Activated CD4-positive, CD25-positive, alpha-beta regulatory T cell treated with anti-CD3 and anti-CD28 coated beads, Interleukin-2, amount 50 U/mL, for 72 hours (primary cell): Measurements from ENCODE around the gene NUDT14.

Experiments used
- DNase-seq: peaks from one replicate; pipeline ENCODE4 v3.0.0; 2021

NUDT14 gene

DNA sequence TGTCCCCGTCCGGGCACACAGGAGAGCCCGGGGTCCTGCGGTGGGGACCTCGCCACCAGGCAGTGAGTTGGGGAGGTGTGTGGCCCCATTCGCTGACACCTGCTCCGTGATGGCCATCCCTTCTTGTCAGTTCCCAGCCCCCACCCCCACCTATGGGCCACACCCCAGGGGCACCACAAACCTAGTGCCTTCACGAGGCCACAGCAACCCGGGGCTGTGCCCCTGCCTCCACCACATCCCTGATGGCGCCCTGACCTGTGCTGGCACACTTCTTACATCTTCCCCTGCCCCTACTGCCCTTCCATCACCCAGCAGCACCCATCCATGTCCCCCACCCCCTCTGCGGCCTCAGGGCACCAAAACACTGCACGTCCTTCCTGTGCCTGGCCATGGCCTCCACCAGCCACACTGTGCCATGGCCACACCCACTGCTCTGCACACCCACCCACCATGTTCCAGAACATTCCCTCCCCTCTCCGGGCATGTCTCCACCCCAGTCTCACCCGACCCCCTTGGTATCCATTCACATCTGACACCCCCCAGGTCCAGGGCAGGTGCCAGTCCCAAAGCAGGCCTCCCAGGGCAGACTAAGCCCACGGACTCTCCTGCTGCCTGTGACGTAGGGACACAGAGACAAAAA, 37.0 kb downstream of the NUDT14 start:
- DNase-seq: no peak

DNA sequence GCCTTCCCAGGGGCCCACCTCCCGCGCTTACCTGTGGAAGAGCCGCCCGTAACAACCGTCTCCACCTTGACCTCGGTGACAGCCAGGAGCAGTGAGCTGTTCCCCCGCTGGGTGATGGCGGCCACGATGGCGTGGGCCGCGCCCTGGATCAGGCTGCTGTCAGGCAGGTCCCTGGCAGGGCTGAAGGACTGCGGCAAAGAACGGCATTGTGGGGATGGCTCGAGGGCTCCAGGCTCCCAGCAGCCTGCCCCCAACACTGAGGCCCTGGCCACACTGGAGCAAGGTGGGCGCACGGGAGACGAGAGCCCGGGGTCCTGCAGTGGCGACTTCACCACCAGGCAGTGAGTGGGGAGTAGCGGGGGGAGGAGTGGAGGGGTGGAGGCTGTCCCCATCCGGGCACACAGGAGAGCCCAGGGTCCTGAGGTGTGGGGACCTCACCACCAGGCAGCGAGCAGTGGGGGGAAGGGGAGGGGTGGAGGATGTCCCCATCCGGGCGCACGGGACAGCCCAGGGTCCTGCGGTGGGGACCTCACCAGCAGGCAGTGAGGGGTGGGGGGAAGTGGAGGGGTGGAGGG, 37.6 kb downstream of the NUDT14 start:
- no peak for DNase-seq

DNA sequence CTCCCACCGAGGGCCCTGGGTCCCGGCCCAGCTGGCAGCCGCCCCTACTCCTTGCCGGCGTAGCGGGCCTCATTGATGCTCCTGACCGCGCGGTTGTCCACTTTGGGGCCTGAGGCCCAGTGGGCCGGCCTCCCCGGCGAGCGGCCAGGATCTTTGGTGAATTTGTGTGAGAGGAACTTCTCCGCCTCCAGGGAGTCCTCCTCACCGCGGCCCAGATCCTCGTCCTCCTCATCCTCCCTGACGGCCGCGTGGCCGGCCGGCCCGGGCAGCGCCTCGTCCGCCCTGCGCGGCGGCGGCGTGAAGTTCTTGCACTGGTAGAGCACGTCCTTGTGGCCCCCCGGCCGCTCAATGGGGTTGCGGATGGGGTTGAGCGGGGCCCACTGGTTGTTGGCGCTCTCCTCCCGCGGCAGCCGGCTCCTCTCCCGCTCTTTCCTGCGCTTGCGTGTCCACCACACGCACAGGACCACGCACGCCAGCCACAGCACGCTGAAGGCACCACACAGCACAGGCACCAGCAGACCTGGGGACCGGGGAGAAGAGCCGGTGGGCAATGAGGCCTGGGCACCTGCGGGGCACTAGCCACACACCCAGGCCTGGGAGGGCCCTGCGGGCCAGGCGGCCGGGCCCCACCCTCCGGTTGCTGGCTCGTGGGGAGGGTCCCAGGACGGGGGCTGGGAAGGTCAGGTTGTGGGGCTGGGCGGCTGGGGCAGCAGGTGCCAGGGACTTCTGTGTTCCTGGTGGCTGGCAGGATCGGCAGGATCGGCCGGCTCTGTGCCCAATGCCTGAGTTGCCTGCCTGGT, 38.3 kb downstream of the NUDT14 start:
- DNase-seq: no peak

DNA sequence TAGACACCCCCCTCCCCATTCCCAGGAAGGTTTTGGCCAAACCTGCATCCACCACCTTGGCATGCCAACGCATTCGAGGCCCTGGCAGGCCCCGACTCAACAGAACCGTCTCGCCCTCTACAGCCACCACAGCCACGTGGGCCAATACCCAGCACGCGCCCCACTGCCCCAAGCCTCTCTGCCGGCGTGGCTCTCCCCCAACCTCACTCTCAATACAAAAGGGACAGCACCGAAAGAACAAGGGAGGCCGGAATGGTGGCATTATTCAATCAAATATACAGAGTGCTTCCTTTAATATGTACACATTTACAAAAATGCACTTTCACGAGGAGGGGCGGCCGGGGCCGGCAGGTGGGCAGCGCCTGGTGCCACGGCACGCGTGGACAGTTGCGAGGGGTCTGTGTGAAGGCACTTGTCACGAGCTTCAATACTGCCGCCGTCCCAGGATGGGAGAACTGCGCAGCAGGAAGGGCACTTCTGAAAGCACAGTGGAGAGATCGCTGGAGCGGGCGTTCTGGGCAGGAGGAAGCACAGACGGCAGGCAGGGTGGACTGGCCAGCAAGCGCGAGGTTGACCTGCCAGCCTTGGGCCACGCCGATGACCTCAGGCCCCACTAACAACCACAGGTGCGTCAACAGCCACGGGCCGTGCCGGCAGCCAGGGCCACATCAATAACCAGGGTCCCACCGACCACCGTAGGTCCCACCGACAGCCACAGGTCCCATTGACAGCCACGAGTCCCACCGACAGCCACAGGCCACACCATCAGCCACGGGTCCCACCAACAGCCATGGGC, 39.4 kb downstream of the NUDT14 start:
- DNase-seq: no peak

DNA sequence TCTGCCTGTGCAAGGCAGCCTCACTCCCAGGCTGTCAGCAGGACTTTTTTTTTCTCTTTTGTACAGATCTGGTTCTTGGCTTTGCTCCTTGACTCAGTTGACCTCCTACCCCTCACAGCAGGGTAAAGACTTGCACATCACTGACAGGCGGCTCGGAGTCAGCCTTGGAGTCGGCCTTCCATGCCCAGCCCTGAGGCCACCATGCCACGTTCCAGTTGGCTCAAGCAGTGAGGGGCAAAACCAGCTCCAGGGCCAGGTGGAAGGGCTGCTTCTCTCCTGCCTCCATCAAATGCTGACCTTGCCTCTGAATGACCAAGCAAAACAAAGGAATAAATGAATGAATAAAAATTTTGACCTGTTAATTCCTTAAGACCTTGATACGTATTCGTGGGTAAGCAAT, 40.1 kb downstream of the NUDT14 start:
- no peak for DNase-seq

DNA sequence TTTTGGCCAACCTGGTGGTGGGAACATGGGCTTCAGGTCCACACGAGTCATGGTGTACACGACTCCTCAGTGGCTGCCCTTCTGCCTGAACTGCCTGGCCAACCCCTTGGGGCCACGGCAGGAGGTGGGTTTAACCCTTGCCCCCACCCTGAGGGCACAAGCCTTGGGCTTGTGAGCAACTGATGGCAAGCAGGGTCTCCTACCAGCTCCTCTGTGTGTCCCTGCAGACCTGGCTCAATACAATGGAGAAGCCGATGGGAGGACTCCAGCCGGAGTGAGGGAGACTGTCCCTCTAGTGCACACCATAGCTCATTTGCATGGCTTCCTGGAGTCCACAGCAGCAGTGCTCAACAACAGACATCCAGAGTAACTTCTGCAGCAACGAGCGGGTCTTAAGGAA, 40.5 kb downstream of the NUDT14 start:
- DNase-seq: no peak

DNA sequence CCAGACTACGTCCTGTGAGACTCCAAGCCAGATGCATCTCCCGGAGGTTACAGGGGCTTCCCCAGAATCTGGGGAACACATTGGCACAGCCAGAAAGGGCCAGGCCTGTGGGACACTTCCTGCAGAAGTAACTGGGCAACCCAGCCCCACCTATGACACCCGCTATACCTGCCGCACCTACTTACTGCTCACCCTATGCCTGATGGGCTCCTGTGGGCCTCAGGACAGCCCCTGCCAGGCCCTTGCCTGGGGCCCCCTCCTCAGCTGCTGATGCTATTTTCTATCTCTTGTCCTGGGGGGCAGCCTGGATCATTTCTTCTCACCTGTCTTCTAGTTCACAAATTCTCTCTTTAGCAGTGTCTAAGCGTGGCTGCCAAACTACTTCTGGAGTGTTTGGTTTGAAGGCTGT, 41.3 kb downstream of the NUDT14 start:
- no peak for DNase-seq

DNA sequence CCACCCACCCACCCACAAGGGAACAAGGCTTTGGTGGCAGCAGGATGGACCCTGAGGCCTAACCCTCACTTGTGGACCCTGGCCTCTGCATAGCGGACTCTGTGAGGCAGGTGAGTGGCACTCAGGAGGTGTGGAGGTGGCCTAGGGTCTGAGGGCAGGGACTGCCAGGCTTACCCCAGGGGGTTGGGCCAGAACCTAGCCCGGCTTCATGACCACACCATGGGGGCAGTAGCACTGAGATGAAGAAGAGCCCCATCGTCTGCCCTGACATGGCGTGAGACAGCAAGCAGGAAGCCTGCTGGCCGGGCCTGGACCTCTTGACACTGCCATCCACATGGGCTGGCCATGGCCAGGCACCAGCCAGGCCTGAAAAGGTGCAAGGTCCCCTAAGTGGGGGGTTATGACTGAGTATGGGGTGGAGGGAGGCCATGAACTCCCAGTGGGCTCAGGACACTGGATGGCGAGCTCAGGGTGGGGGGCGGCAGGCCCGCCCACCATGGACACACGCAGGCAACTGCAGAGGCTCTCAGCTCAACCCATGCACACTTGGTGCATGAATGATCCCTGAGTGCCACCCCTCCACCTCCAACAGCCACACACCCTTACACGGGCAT, 41.8 kb downstream of the NUDT14 start:
- DNase-seq: no peak

DNA sequence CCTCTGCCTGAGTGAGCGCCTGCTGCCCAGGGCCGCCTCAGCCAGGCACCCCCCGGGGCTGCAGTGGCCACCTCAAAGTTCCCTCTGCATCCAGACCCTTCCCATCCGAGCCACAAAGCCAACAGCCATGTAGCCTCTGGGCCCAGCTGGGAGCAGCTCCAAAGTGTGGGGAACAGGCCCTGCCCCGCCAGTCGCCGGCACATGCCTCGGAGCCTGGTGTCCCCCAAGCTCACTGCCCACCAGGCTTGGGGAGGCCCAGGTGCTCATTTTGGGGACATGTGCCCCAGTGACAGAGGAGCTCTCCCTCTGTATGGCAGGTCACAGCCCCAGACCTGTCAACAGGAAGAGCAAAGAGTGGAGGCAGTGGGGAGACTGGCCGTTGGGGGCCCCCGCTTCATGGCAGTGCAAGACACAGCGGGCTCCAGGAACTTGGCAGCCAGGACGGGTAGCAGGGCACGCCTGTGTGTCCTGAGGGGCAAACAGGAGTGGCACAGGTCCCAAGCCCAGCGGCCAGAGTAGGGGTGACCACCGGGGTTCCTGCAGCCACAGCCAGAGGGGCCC, 42.5 kb downstream of the NUDT14 start:
- no peak for DNase-seq

DNA sequence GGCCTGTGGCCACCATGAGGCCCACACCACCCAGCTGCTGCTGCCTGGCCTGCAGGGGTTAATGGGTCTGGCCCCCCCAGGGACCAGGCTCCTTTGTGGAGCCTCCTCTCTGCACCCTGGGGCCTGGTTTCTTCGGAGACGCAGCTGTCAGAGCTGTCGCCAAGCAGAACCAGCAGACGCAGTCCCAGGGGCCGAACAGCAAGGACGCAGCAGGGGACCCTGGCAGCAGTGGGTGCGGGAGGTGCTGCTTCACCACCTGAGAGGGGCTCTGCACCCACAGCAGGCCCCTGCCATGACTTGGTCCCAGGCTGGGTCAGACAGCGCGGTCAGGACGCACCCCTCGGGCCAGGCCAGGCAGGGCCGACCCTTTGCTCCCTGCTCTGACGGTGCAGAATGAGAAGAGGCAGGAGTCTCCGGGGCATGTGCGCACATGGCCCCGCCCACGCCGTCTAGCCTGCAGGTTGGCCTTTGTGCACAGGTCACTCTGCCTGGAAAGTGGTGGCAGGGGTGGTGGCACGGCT, 43.0 kb downstream of the NUDT14 start:
- DNase-seq: no peak

DNA sequence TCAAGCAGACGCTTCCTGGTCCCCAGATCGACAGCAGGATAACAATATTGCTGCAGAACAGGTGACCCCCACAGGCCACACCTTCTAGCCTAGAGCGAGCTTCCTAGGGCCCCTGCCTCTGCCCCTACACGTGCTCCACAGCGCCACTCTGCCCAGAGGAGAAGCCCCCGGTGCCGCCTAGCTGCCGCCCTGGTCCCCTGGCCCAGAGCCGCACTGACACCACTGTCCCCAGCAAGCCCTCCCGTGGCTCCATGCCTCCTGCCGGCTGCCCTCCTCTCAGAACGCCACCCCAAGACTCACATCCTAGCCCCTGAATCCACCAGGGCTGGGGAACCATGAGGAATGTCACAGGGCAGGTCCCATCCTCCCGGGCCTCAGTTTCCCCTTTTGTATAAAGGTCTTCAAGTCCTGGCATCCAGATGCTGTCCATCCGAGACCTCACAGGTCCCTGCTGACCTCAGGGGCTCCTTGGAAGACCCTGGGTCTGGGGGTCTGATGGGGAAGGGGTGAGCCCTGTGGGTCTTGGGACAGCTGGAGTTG, 43.6 kb downstream of the NUDT14 start:
- no peak for DNase-seq

DNA sequence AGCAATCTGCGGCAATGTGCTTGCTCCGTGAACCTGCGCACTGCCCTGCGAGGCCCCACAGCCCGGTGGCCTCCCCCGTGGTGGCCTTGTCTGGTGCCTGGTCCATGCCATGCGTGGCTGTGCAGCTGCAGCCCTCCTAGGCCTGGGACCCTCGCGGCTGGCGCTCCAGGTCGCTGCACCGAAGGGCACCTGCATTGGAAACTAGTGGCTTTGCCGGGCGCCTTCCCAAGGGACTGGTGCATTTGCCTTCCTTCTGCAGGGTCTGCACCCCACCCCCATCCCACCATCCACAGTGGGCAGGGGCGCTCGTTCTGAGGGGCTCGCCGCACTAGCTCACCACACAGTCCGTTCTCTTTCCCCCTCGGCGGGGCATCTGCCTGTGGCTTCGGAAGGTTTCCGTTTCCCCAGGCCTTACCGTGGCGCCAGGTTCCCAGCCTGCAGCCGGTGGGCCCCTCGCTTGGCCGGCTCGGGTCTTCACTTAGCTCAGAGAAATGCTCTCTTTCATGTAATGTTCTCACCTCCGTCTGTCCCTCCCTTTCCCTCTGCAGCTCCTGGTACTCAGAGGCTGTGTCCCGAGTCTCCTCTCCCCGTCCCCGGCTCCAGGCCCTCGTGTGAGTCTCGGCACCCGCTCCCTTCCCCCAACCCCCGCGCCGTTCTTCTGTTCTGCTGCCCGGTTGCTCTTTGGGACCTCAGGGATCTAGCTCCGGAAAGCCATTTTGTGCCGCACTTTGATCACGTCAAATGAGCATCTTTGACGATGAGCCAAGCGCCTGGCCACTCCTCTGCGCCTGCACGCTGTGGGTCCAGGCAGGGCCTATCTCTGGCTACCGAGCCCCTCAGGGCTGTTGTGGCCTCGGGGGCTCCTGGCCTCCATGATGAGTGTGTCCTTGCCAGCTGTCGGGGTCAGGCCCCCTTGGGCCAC, 44.5 kb downstream of the NUDT14 start:
- DNase-seq: no peak

DNA sequence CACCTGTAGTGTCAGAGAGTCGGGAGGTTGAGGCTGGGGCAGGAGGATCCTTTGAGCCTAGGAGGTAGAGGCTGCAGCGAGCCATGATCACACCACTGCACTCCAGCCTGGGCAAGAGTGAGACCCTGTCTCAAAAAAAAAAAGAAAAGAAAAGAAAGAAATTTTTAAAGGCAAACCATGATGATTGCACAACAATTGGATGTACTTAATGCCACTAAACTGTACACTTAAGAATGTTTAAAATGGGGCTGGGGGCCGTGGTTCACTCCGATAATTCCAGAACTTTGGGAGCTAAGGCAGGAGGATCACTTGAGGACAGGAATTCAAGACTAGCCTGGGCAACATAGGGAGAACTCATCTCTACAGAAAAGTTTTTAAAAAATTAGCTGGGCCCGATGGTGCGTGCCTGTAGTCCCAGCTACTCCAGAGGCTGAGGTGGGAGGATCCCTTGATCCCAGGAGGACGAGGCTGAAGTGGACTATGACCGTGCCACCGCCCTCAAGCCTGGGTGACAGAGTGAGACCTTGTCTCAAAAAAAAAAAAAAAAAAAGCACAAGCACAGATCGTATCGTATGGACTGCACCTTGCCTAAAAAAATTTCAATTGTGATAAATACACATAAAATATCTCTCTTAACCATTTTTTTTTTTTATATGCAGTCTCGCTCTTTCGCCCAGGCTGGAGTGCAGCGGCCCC, 45.3 kb downstream of the NUDT14 start:
- no peak for DNase-seq

DNA sequence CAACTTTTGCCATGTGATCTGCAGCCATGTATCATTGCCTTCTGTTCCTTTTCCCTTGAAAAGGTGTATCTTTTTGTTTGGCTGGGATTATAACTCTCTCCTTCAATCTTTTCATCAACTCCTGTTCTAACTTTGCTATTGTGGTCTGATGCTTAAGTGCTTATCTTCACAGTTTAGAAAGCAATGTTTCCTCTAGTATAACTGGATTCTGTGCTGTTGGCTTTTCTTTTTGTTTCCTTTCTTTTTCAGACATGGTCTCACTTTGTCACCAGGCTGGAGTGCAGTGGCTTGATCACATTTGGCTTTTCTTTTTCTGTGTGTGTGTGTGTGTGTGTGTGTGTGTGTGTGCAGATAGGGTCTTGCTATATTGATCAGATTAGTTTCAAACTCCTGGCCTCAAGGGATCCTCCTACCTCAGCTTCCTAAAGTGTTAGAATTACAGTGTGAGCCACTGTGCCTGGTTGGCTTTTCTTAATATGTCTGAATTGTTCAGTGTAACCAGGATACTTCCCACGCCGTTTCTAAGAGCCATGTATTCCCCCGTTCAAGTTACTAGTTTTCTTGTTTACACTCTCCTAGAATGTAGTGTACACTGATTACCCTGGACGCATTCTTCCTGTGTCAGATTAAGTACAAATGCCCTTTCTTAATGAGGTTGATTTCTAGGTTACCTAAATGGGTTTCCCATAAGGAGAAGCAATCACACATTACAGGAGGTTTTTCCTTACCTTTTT, 48.0 kb downstream of the NUDT14 start:
- DNase-seq: no peak

DNA sequence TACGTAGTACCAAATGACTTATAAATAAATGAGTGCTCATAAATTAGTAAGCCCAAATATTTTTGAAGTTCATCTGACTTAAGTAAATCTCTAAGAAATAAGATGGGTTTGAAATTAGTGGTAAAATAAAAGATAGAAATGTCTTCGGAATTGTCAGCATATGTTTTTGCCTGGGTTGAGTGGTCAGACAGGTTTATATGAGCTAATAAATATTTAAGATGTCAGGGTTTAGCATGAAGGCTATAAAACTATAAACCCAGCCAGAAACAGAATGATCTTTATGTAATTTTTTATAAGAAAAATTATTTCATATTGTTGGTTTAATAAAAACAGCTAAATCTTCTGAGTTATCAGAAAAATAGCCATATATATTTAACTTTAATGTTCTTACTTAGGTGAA, 49.9 kb downstream of the NUDT14 start:
- DNase-seq: no peak

DNA sequence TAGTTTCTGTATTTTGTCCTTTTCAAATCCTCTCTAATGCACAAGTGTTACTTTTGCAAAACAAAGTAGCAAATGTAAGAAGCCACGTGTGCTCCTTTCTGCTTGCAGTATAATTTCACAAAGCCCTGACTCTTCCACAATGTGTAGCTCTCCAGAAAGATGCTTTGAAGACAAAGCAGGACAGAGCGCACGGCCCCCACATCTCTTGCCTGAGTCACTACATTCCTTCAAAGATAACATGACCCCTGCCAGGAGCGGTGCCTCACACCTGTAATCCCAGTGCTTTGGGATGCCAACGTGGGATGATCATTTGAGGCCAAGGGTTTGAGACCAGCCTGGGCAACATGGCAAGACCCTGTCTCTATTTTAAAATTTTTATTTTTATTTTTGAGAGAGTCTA, 53.1 kb downstream of the NUDT14 start:
- DNase-seq: no peak

DNA sequence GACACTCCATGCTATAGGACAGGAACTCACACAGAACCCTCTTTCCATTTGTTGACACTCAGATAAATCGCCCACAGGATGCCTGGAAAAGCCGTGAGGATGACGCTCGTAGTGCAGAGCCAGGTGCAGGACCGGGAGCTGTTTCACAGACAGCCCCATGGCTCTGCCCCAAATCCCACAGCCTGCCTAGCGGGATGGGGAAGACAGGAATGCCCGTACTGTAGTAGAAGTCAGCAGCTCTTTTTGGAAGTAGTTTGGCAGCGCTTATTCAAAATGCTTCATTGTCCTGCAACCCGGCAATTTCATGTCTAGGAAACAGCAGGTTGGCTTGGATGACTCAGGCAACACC, 54.2 kb downstream of the NUDT14 start:
- DNase-seq: no peak

DNA sequence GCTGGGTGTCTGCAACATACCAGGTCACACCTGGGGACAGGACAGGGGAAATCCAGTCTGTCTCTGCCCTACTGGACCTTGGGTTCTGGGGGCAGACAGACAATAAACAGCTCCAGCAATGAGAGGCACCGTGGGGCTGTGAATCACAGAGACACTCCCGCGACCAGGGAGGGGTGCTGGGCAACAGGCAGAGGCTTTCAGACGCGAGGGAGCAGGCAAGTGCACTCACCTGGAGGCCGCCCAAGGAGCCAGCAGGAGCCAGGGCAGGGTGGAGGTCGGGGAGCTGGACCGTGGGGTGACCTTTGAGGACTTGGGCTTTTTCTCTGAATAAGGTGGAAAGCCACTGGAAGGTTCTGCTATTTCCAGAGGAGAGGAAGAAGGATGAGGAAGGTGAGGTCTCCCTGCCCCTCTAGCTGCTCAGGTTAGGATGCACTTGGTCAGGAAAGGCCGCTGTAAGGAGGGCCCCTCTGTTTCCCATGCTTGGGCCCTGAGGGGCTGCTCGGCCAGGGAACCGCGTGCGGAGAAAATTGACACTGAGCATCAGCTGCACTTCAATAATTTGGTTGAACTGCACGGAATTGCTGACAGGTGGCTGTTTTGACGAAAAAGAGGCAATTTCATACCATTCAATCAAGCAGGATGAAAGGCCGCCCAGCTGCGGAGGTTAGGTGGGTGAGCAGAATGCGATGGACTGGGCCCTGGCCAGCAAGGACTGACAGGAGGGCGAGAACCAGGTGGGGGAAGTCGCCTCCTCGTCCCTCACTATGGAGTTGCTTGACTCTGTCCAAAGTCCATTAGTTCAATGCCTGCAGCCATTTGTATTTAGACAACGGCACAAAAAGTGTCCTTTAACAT, 54.8 kb downstream of the NUDT14 start:
- no peak for DNase-seq

DNA sequence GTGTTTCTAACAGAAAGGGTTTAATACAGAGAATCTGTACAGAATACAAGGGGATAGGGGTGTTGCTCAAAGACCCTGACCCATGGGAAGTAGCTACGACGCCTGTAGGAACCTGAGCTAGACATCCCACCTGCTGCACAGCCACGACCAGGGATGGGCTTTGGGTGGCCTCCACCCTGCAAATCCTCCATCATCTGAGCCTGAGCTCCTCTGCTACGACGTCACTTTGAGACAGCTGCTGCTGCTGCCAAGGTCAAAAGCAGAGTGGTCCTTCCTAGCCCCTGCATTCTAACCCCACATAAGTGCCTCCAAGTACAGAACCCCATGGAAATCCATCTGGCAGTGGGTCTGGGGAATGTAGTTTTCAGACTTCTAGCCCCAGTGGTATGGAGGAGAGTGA, 56.3 kb downstream of the NUDT14 start:
- DNase-seq: no peak
